HG02798 (cell line): ENCODE data around the gene CERS6.

ENCODE experiments used
- ATAC-seq: cut with Tn5 transposase; IDR thresholded peaks from one replicate; pipeline ENCODE4 v1.9.1; 2021; ENCODE audit warnings: mild to moderate bottlenecking; ENCODE audit not compliant: unreplicated experiment, poor library complexity

Gene CERS6

DNA sequence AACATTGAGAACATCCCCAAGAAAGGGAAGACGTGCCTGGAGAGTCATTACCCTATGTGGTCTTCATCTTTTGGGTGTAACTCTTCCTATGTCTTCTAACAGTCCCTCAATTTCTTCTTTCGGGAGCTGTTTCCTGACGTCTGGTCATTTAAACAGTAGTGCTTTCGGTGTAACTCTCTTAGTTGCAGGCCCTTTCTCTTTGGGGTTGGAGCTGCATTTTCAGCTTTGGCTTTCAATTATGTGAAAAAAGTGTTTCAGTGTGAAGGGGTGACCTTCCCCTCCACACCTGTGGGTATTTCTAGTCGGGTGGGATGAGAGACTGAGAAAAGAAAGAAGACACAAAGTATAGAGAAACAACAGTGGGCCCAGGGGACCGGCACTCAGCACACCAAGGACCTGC is 105.9 kb downstream of the CERS6 start:
- ATAC-seq = peak; percentile 49

DNA sequence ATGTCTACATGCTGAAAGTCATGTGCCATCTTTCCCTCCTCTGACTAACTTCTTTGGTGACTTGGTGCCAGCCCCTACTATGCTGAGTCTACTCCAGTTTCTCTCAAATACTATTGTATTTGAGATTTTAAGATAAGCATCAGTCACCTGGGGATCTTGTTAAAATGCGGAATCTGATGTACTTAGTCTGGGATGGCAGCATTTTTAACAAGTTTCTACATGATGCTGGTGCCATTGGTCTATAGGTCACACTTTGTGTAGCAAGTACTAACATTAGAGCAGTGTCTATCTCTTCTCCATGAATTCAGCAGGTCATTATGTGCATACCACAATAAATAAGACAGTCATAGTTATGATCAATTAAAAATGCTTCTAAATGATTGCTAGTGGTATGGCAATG is 106.9 kb downstream of the CERS6 start:
- no peak for ATAC-seq

DNA sequence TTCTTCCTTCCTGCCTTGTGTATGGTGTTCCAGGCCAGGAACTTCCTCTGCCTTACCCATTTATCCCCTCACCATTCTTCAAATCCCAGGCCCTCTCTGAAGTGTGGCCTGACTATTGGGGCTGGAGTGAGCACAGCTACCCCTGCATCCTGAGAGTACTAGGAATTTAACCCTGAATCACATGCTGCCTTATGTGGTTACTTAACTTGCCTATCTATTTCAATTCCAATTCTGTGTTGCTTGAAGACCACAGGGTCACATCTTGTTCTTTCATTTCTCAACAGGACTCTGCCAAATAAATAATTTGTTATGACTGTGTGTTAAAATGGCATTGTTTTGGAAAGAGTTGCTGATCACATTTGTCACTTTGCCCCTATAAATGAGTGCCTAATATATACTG is 108.6 kb downstream of the CERS6 start:
- no peak for ATAC-seq

DNA sequence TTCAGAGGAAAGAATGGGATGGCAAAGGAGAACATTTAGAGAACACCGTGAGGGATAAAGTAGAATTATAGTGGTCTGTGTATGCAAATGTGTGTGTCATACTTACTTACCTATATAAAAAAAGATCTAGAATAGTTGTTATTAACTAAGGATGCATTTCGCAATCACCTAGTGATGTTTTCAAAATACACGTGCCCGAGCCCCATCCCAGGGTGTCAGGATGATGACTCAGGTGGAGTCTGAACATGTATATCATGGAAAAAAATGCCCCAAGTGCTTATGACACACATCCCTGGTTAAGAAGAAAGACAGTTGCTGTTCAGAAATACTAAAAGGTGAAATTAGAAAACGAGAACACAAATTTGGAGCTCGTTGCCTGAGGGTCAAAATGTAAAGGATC is 109.0 kb downstream of the CERS6 start:
- no peak for ATAC-seq

DNA sequence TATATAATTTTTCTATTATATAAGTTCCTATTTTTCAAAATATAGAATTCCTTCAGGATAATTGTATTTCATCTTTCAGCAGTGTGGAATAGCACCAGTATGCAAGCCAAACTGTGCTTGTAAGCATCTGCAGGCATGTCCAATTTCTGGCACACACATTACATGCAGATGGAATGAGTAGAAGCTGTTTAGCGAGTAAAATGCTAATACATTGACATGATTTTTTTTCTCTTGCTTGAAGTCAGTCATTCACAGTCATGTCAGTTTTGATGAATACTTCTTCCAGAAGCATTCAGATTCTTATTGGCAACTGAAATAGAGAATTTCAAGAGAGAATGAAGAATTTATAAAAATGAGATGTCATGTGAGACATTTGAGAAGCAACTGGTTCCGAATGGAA is 109.4 kb downstream of the CERS6 start:
- ATAC-seq = no peak

DNA sequence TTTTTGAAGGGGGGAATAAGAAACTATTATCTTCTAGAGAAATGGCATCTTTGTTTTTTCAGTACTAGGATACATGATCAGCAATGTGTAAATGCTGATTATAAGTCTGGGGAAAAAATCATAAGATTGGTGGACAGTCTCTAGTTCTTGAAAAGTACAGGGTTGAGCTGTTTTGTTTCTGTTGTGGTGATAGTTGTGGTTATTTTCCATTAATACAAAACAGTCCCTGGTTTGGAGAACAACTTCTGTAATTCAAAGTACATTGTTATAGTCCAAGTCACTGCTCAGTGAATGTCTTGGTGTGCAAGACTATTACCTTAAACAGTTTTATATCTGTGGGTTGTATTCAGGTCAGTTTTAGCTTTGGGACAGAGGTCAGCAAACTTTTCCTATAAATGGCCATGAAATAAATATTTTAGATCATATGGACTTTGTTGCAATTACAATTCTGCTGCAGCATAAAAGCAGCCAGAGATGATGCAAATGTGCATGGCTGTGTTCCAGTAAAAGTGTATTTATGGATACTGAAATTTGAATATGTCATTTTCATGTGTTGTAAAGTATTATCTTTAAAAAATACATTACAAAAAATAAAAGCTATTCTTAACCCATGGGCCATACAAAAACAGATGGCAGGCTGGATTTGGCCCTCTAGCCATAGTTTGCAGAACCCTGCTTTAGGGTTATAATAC is 111.0 kb downstream of the CERS6 start:
- no peak for ATAC-seq

DNA sequence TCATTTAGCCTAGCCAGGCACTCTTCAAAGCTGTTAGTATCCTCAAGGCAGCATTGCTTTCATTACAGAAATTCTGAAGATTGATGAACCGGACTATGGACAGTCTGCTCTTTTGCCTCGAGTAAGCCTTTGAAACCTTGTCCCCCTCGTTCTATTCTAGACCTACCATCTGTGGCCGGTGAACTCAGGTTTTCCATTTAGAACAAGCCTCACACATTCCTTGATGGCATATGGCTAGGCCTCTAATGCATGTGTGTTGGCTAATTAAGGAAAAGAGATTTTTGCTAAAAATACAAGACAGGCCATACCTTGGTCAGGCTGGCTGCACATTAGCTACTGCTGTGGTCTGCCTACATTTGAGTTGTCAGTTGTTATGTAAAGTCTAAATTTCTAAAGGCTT is 111.8 kb downstream of the CERS6 start:
- no peak for ATAC-seq

DNA sequence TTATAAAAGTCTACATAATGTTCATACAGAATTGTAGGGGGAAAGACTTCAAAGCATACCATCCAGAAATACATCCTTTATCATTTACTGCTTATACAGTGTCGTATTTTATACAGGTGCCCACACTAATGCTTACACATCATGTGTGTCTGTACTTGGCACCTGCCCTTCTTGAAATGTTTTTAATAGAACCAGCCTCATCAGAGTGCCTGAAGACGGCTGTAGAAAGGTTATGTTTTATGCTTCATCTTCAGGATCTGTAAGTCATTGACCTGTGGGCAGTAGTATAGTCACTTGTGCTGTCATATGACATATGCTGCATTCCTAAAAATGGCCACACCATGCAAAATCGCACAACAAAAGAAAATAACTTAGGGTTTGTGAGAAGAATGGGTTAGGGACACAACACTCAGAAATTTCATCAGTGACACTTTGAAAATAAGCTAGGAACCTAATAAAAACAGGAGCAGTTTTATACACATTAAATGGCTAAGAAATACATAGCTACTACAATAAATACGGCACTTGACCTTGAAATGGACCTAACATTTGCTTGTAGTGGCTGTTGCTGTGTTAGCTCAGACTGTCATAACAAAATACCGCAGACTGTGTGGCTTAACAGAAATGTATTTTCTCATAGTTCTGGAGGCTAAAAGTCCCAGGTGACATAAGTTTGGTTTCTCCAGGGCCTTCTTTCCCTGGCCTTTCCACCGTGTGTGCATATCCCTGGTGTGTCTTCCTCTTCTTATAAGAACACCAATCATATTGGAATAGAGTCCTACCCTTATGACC is 112.6 kb downstream of the CERS6 start:
- no peak for ATAC-seq

DNA sequence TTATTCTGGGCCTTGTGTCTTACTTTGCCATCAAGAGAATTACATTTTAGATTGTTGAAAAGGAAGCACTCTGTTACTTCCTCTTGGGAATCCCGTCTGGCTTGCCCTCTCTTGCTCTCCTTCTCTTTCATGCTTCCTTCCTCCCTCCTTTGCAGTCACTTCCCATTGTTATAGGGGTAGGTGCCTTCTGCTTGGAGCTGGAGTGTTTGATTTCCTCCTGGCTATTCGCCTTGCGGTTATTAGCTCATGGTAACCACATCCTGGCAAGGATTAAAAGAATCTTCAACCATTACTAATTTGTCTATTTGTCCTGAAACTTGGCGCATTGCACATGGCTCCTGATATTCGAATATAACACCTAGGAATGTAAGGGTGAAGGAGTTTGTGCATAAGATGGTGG is 115.0 kb downstream of the CERS6 start:
- ATAC-seq = no peak

DNA sequence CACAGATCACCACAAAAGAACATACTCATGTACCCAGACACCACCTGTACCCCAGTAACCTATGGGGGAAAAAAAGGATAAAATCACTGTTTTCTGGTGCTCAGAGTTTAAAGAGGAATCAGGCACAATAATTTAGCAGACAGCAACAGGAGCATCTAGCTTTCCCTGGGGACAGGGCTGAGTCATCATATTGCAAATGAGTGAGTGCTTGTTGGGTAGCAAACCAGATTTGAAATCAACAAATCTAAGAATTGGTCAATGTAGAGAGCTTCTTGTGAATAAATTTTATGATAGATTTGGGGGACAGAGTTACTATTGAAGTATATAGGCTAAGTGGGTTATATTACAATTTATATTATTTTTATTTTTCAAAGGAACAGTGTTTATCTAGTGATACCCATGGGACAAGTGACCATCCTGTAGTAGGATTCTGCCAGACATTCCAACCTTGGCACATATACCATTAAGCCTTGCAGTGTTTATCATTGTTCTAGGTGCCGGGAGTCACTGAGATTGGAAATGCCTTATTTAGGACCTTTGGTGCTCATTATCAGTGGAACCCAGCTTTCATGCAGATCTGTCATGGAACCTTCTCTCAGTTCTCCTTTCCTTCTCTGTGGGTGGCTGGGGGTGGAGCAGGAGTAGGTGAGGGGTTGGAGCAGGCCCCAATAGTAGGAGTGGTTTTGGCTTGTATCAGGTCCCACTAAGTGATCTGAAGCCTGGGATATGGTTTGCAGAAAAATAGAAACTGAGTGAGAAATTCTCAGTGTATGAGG is 117.2 kb downstream of the CERS6 start:
- no peak for ATAC-seq

DNA sequence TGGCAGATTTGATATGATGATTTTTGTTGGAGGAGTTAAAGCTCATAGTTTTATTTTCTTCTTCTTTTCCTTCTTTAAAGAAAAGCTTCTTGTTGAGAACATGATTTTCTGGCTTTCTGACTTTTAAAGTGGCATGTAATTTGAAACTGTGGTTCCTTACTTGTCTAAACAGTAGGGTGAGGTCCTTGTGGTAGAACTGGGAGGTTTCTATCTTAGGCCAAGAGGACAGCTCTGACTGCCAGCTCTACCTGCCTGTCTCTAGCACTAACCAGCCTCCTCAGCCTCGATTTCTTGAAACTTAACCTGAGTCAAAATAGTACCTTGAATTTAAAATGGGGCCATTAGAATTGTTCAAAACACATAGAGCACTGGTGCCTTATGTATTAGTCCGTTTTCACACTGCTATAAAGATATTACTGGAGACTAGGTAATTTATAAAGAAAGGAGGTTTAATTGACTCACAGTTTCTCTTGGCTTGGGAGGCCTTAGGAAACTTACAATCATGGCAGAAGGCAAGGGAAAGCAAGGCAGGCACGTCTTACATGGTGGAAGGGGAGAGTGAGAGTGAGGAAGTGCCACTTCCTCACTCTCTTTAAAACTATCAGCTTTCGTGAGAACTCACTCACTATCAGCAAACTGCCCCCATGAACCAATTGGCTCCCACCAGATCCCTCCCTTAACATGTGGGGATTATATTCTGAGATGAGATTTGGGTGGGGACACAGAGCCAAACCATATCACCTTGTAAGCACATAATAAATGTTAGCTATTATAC is 119.0 kb downstream of the CERS6 start:
- ATAC-seq = no peak

DNA sequence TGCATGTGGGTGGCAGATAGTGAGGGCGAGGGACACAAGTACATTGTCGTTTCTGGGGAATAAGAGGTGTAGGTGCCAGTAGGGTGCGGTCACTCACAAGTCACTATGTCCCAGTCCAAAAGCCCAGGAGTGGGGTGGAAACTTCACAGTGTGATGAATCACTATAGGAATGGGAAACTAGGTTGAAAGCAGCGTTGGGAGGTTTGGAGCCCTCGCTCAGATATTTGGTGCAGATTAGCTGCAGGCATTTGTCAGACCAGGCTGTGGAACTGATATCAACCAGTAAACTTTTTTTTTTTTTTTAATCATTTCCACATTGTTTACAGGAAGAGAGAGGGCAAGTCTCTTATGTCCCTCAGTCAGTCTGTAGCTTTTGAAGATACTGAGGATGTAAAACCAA is 121.8 kb downstream of the CERS6 start:
- no peak for ATAC-seq

DNA sequence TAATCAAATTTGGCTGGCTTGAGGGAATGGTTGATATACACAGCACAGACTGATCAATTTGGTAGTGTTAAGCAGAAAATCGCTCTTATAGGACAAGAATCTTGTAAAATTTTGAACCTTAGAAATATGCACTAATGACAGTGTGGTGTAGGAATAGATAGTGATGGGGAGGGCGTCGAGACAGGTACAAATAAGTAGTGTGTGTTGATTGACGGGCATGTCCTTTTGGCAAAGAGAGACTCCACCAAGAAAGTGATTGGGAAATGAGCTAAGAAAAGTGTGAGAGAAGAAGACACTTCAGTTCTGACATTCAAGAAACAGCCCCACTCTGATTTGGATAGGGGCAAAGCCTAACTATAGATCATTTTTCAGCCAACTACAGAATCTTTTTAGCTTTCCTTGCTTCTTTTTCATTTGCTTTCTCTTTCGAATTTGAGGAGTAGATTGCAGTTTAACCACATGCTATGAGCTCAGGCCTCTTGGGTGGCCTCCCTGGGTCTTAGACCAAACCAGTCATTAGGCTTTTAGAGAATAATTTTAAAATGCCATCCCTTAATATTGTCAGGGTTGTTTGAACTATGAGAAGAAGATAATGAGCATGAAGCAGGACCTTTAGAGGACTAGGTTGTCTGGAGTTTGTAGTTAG is 127.1 kb downstream of the CERS6 start:
- peak; percentile 71 for ATAC-seq

DNA sequence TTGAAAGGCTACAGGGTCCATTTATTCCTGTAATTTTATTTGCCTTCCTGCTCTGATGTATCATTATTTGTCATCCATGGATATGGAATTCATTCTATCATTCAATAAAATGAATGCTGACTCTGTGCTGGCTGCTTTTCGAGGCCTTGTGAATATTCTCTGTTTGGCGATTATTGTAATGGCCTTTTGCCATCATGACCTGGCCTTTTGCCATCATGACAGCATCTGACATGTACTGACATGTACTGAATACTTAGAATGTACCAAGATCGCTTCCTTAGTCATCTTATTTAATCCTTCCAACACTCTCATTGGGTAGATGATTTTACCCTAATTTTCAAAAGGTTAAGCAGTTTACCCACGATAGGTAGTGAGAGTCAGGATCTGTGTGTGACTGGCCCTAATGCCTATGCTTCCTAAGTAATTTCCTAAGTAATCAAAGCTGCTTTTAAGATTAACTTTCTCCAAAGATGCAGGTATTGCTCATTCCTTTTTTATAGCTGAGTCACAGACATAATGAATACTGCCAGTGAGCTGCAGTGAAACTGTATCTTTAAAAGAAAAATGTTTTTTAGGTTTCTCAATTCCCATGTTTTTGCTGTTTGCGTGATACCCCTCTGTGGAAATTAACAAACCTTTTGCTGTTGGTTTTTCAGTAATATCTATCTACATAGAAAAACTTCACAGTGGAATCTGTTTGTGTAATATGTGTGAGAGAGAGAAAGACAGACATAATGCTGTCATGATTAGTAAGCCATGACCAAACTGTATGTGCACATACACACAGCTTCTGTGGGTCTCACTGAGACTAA is 127.8 kb downstream of the CERS6 start:
- peak; percentile 25 for ATAC-seq

DNA sequence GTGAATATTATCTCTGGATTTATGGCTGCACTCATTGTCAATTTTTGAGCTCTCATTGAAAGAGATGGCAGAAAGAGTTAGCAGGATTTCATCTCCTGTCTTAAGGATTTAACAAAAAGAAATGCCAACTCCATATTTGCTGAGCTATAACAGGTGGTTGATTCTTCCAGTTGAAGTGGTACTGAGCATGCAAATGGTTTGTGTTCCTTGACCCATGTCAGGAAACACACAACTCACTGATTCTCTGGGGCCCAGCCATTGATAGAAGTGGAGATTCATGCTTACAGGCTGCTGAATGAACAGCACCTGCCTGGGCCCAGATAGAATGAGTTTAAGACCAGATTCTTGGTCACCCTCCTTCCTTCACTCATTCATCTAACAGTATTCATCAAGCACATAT is 128.8 kb downstream of the CERS6 start:
- peak; percentile 21 for ATAC-seq

DNA sequence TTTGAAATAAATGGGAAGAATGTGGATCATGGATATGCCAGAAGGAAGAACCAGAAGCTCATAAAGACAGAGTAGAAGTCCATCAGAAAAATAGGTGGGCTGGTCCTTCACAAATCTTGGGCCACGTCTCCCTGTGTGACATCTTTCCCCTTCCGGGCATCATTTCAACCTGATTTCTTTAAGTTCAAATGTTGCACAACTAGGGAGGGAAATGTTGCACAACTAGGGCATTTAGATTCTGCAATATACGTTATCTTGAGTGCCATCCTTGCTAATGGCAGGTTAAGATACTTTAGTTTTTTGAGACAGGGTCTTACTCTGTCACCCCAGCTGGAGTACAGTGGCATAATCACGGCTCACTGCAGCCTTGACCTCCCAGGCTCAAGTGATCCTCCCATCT is 129.6 kb downstream of the CERS6 start:
- no peak for ATAC-seq

DNA sequence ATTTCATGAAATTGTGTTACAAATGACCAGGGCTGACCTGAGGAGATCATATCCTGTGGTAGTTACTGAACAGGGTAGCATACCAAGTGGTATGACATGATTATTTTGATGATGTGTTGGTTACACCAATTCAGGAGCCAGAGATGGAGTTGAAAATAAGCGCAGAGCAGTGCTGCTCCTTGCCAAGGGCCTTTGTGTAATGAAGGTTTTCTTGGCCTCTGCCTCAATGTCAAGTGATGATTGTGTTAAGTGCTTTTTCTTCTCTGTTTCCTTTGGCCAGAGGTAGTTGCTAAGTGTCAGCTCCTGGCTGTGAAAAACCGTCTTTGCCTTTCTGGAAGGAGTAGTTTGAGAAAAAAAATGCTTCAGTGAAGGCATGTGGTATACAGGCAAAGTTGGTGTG is 131.2 kb downstream of the CERS6 start:
- no peak for ATAC-seq

DNA sequence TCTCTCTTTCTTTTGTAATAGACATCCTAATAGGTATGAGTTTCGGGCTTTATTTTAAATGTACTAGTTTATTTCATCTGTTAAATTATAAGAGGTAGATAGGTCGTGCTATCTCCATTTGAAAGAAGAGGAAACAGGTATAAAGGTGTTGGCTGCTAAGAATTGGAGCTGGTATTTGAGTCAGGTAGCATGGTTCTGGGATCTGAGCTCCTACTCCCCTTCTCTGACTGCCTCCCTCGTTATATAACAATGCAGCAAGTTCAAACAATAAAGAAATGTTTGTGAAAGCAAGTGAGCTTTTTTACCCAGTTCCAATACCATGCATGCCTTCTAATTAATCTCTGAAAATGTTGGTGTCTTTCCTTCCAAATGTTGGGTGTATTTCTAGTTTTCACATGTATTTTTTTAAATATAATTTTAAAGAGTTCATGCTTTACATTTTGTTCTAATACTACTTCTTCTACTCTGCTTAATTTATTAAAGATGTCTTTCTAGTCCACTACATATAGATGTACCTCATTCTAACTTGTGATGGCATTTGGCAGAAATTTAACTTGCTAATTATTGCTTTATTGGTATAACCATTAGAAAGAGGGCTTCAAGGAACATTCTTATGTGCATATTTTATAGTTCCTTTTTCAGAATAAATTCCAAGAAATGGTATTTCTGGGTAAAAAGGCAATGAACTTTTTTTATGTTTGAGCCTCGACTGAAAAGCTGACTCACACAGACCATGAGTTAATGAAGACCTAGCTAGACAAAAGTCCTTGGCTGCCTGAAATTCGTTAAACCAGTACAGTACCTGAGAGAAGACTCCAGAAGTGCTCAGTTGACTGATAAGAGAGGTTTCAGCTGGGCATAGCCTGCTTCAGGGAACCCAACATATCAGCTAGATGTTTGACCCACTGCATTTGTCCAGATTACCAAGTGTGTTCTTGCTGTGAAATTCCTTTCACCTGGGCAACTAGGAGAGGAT is 133.5 kb downstream of the CERS6 start:
- no peak for ATAC-seq
